Measurements from ENCODE around the gene KNDC1.
"Not testable (repeated sequence)": the region's sequence is repeated elsewhere in the genome, so short reads cannot be mapped to it uniquely, and the experiment has no call there.

The KNDC1 gene

GRCh38 chr10:133135116-133135465, 24.9 kb upstream of the KNDC1 start:
- DNase-seq (ENCODE audit: low read depth, low spot score), result no peak
- H3K4me3 ChIP-seq (ENCODE audit: low read depth, low read length), result no peak overlapping the region
- in situ Hi-C loops (cut with HindIII; ENCODE audit: low sequenced_read_pairs), result no loop called here
- TF ChIP-seq CTCF (IDR thresholded peaks at IDR 0.05; ENCODE audit: low read depth, low read length), result no peak

GRCh38 chr10:133137486-133138145, 22.4 kb upstream of the KNDC1 start:
- H3K4me3 ChIP-seq (ENCODE audit: low read depth, low read length); DNase-seq (ENCODE audit: low read depth, low spot score); in situ Hi-C loops (cut with HindIII; ENCODE audit: low sequenced_read_pairs): not testable (repeated sequence)

GRCh38 chr10:133139551-133140065, 20.4 kb upstream of the KNDC1 start:
- in situ Hi-C loops (cut with HindIII; ENCODE audit: low sequenced_read_pairs), result no loop called here
- DNase-seq (ENCODE audit: low read depth, low spot score), result no peak
- no peak overlapping the region for H3K4me3 ChIP-seq (ENCODE audit: low read depth, low read length)
- no peak for TF ChIP-seq CTCF (IDR thresholded peaks at IDR 0.05; ENCODE audit: low read depth, low read length)

GRCh38 chr10:133140417-133141143, 19.4 kb upstream of the KNDC1 start:
- DNase-seq (ENCODE audit: low read depth, low spot score), result no peak
- no peak for TF ChIP-seq CTCF (IDR thresholded peaks at IDR 0.05; ENCODE audit: low read depth, low read length)
- H3K4me3 ChIP-seq (ENCODE audit: low read depth, low read length), result no peak overlapping the region
- in situ Hi-C loops (cut with HindIII; ENCODE audit: low sequenced_read_pairs), result no loop called here

- no peak for TF ChIP-seq CTCF (IDR thresholded peaks at IDR 0.05; ENCODE audit: low read depth, low read length)
- in situ Hi-C loops (cut with HindIII; ENCODE audit: low sequenced_read_pairs), result no loop called here
- no peak overlapping the region for H3K4me3 ChIP-seq (ENCODE audit: low read depth, low read length)
- no peak for DNase-seq (ENCODE audit: low read depth, low spot score)
These were observed 18.7 kb upstream of the KNDC1 start for GRCh38 chr10:133141144-133141957.

- DNase-seq (ENCODE audit: low read depth, low spot score), result no peak
- H3K4me3 ChIP-seq (ENCODE audit: low read depth, low read length), result no peak overlapping the region
- TF ChIP-seq CTCF (IDR thresholded peaks at IDR 0.05; ENCODE audit: low read depth, low read length), result no peak
- in situ Hi-C loops (cut with HindIII; ENCODE audit: low sequenced_read_pairs), result no loop called here
These were observed 18.1 kb upstream of the KNDC1 start for GRCh38 chr10:133141958-133142340.
